Measurements from ENCODE around the gene CPE.
A peak's percentile ranks its signal among the peaks of the same experiment; 100 is the strongest.
"Not testable (repeated sequence)": the region's sequence is repeated elsewhere in the genome, so short reads cannot be mapped to it uniquely, and the experiment has no call there.

Gene CPE

GRCh38 chr4:165462009-165462408, 83.2 kb downstream of the CPE start:
- no peak for DNase-seq

- peak in 1 of 56 donors; percentile 3 for DNase-seq
These were observed 85.6 kb downstream of the CPE start for GRCh38 chr4:165464376-165464775.

- DNase-seq, result peak in 4 of 56 donors; percentile 5 to 58 (median 18)
These were observed 86.1 kb downstream of the CPE start for GRCh38 chr4:165464813-165465381.

GRCh38 chr4:165470009-165470408, 91.2 kb downstream of the CPE start:
- no peak for DNase-seq

- no peak for DNase-seq
These were observed 94.3 kb downstream of the CPE start for GRCh38 chr4:165472943-165473676.

- no peak for DNase-seq
These were observed 96.2 kb downstream of the CPE start for GRCh38 chr4:165474784-165475705.

- no peak for DNase-seq
These were observed 96.9 kb downstream of the CPE start for GRCh38 chr4:165475706-165476070.

GRCh38 chr4:165476214-165477098, 97.6 kb downstream of the CPE start:
- no peak for DNase-seq

- DNase-seq, result no peak
These were observed 99.0 kb downstream of the CPE start for GRCh38 chr4:165477799-165478198.

- no peak for DNase-seq
These were observed 99.5 kb downstream of the CPE start for GRCh38 chr4:165478260-165478659.

- no peak for DNase-seq
These were observed 102.4 kb downstream of the CPE start for GRCh38 chr4:165481053-165481835.

GRCh38 chr4:165489786-165490185, 111.0 kb downstream of the CPE start:
- DNase-seq, result peak in 1 of 56 donors; percentile 1

- DNase-seq, result not testable (repeated sequence)
These were observed 113.8 kb downstream of the CPE start for GRCh38 chr4:165492583-165492982.

GRCh38 chr4:165493359-165493758, 114.6 kb downstream of the CPE start:
- DNase-seq, result peak in 26 of 56 donors; percentile 1 to 54 (median 10)

- DNase-seq, result no peak
These were observed 124.4 kb downstream of the CPE start for GRCh38 chr4:165502916-165503907.

GRCh38 chr4:165504184-165504583, 125.4 kb downstream of the CPE start:
- DNase-seq, result no peak

- no peak for DNase-seq
These were observed 127.4 kb downstream of the CPE start for GRCh38 chr4:165505958-165506837.

GRCh38 chr4:165506849-165507248, 128.0 kb downstream of the CPE start:
- DNase-seq, result no peak
